Astrocyte of the cerebellum (primary cell): ENCODE data around the gene RELB.

Experiments used
- DNase-seq: peaks from one replicate; pipeline ENCODE4 v3.0.0-alpha.2; 2011; ENCODE audit warnings: low read depth
- H3K4me3 ChIP-seq: 2 replicates; pipeline ENCODE4 v1.5.1; 2011; ENCODE audit warnings: mild to moderate bottlenecking, low read depth, low read length, moderate library complexity
- in situ Hi-C: cut with HindIII; loops from 2 replicates; pipeline ENCODE4 v1.10.0; 2017; ENCODE audit warnings: low sequenced_read_pairs
- TF ChIP-seq, protein P1 (sequence below): IDR thresholded peaks from 2 replicates; pipeline ENCODE4 v1.5.1; 2012; ENCODE audit warnings: low read length, low read depth, moderate library complexity, mild to moderate bottlenecking; ENCODE audit errors: missing control alignments

RELB gene

DNA sequence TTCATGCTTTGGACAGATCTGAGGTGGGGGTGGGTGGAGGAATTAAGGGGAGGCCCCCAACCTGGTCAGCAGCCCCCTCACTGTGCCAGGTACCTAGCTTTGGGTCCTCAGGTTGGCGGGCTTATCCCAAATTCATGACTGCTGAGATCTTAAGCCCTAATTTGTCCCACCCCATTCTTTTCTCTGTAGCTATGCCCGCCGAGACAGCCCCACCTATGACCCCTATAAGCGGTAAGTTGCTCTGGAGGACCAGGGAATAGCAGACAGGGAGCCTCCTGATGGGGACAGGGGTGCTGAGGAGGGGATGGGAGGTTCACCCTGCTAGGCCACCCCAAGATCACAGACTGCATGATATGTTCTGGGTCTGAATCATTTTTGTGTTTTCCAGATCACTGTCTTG, 60.7 kb downstream of the RELB start:
- no peak overlapping the region for H3K4me3 ChIP-seq
- TF ChIP-seq, protein P1, sequence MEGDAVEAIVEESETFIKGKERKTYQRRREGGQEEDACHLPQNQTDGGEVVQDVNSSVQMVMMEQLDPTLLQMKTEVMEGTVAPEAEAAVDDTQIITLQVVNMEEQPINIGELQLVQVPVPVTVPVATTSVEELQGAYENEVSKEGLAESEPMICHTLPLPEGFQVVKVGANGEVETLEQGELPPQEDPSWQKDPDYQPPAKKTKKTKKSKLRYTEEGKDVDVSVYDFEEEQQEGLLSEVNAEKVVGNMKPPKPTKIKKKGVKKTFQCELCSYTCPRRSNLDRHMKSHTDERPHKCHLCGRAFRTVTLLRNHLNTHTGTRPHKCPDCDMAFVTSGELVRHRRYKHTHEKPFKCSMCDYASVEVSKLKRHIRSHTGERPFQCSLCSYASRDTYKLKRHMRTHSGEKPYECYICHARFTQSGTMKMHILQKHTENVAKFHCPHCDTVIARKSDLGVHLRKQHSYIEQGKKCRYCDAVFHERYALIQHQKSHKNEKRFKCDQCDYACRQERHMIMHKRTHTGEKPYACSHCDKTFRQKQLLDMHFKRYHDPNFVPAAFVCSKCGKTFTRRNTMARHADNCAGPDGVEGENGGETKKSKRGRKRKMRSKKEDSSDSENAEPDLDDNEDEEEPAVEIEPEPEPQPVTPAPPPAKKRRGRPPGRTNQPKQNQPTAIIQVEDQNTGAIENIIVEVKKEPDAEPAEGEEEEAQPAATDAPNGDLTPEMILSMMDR: no peak
- DNase-seq: no peak
- in situ Hi-C loops: no loop called here

DNA sequence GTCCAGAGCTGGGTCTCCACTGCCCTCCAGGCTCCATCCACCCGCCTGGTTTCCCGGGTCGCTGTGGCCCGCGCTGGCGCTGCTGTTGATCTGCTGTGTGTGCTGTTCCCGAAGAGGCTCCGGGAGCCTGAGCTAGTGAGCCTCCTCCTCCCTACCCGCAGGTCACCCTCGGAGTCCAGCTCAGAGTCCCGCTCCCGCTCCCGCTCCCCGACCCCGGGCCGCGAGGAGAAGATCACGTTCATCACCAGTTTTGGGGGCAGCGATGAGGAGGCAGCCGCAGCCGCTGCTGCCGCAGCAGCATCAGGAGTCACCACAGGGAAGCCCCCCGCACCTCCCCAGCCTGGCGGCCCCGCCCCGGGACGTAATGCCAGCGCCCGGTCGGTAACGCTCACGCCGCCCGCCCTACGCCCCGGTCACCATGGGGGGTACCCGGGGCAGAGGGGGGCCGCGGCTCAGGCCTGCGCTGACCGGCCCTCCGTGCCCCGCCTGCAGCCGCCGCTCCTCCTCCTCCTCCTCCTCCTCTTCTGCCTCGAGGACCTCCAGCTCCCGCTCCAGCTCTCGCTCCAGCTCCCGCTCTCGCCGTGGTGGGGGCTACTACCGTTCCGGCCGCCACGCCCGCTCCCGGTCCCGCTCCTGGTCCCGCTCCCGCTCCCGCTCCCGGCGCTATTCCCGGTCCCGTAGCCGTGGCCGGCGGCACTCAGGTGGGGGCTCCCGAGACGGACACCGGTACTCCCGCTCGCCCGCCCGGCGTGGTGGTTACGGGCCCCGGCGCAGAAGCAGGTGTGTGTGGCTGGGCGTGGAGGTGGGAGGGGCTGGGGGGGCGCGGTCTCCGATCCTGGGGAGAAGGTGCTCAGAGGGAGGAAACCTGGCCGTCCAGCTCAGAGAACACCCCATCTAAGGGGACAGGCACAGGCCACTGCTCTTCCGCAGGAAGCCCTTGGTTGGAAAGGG, 62.9 kb downstream of the RELB start:
- no peak for DNase-seq
- no peak overlapping the region for H3K4me3 ChIP-seq
- in situ Hi-C loops: no loop called here
- TF ChIP-seq, protein P1: no peak

DNA sequence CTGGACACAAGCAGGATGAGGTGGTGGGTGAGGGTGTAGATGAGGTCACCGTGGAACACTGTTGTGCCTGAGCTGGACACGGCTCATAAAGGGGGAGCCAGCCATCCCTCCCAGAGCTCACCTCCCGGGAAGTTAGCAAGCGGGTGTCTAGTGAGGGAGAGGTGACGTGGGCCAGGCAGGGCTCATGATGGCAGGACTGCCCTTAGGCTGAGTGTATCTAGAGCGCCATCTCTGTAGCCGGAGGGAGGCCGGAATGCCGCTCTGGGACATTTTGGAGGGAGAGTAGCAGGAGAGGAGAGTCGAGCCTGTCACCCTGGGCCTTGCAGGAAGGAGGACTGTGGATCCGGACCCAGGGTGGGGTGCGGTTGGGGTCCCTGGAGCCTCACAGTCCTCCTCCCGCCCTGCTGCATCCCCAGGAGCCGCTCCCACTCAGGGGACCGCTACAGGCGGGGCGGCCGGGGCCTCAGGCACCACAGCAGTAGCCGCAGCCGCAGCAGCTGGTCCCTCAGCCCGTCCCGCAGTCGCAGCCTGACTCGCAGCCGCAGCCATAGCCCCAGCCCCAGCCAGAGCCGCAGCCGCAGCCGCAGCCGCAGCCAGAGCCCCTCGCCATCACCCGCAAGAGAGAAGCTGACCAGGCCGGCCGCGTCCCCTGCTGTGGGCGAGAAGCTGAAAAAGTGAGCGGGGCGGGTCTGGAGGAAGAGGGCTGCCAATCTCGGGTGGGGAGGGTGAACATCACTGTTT, 65.8 kb downstream of the RELB start:
- TF ChIP-seq, protein P1: no peak
- no peak overlapping the region for H3K4me3 ChIP-seq
- in situ Hi-C loops: no loop called here
- DNase-seq: no peak

DNA sequence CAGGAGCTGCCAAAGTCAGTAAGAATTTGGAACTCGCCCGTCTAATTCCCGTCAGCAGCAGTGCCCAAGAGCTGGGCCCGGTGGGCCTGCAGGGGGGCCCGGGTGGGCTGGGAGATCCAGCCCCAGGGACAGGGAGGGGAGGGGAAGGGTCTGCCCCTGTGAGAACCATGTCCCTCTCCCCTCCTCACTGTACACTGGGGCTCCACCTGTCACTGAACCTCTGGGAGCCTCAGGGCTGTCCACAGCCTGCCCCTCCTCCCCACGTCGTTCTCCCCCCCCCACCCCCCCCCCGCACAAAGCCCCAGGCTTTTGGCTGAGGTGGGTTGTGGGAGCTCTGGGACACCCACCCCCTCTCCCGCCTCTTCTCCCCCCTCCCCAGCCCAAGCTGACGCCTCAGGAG, 66.8 kb downstream of the RELB start:
- TF ChIP-seq, protein P1: no peak
- H3K4me3 ChIP-seq: no peak overlapping the region
- DNase-seq: no peak
- in situ Hi-C loops: no loop called here

DNA sequence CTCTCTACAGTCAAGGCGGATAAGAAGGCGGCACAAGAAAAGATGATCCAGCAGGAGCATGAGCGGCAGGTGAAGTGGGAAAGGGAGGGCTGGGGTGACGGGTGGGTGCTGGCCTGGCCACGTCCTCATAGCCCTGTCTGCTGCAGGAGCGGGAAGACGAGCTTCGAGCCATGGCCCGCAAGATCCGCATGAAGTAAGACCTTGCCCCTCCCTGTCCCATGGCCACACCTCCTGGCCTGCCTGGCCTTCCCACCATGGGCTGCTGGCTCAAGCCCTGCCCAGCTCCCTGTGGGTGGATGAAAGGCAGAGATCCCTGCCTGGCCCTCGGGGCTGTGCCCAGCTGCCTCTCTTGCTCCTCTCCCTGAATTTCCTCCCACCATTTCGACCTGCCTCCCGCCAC, 67.8 kb downstream of the RELB start:
- H3K4me3 ChIP-seq: no peak overlapping the region
- TF ChIP-seq, protein P1: no peak
- in situ Hi-C loops: no loop called here
- no peak for DNase-seq

DNA sequence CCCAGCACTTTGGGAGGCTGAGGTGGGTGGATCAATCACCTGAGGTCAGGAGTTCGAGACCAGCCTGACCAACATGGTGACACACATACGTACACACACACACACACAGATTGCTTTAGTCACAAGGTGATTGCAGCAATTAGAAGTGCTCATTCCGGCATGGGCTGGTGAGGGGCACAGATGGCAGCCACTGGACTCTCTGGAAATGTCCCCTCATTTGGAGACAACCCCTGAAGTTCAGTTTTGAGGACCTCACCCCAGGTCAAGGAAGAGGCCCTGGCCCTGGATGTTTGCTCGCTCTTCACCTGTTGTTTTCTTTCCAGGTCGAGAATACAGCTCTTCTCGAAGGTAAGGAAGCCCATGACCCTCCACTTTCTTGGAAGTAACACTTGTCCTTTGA, 69.0 kb downstream of the RELB start:
- no peak overlapping the region for H3K4me3 ChIP-seq
- TF ChIP-seq, protein P1: no peak
- no peak for DNase-seq
- in situ Hi-C loops: no loop called here
